GM10266 (cell line): ENCODE data around the gene SOCS7.

Experiments
- DNase-seq: peaks from one replicate; pipeline ENCODE4 v3.0.0; 2012; ENCODE audit errors: extremely low spot score
- CTCF ChIP-seq: IDR thresholded peaks from 2 replicates; pipeline ENCODE4 v1.5.1; 2012; ENCODE audit warnings: mild to moderate bottlenecking, low read depth; ENCODE audit not compliant: control insufficient read depth, insufficient read depth; ENCODE audit errors: missing control alignments

The SOCS7 gene

GRCh38 chr17:38354466-38354865 lies 2.8 kb downstream of the SOCS7 start:
- TF ChIP-seq CTCF: no peak
- no peak for DNase-seq

GRCh38 chr17:38355251-38355650 lies 3.6 kb downstream of the SOCS7 start:
- no peak for TF ChIP-seq CTCF
- no peak for DNase-seq

- no peak for TF ChIP-seq CTCF
- no peak for DNase-seq
Observed at GRCh38 chr17:38357486-38358123, 6.0 kb downstream of the SOCS7 start.

- no peak for TF ChIP-seq CTCF
- no peak for DNase-seq
Observed at GRCh38 chr17:38358586-38359513, 7.2 kb downstream of the SOCS7 start.

GRCh38 chr17:38361694-38362465 lies 10.2 kb downstream of the SOCS7 start:
- no peak for DNase-seq

GRCh38 chr17:38363016-38363415 lies 11.4 kb downstream of the SOCS7 start:
- TF ChIP-seq CTCF: no peak
- no peak for DNase-seq

More at GRCh38 chr17:38361694-38362465, 10.2 kb downstream of the SOCS7 start:
- no peak for TF ChIP-seq CTCF
